ENCODE data around the gene IGF2R. TPM values are rescaled to one million over a fixed set of nuclear protein-coding genes. Genes with fewer than 3 reads are reported as not detected.

Gene IGF2R
- total and polyA plus RNA-seq, 2 donors (not counting 1 experiment from before 2014, with no cell fraction given), result 9.5 to 53.3 TPM

- no peak overlapping the region for H3K27ac ChIP-seq (ENCODE audit: low read length in 2 of 2)
- H3K79me2 ChIP-seq (ENCODE audit: control insufficient read depth, insufficient read depth, low read length), result no peaks in the 10 kb centered on the region
- ATAC-seq (ENCODE audit: low read depth), result no peak
- Mint-ChIP-seq H3K27me3 (no peaks in the 10 kb centered on the region), H3K4me3 (no peak overlapping the region), H3K4me1 (no peaks in the 10 kb centered on the region), H3K9me3 (ENCODE audit: insufficient read depth) (peaks cover 3% of the 10 kb centered on the region), H3K27ac (no peak overlapping the region)
- H3K4me2 ChIP-seq (replicated peaks; ENCODE audit: low read depth, low read length, poor library complexity, severe bottlenecking), result no peak overlapping the region
- H3K4me1 ChIP-seq (ENCODE audit: control insufficient read depth in 2 of 2, insufficient read depth in 2 of 2, low read length in 2 of 2), result no peaks in the 10 kb centered on the region
- no peak overlapping the region for H2AFZ ChIP-seq (ENCODE audit: insufficient read depth, low read depth, low read length, poor library complexity, severe bottlenecking)
- no peaks in the 10 kb centered on the region for H3K36me3 ChIP-seq (replicated peaks in 1 of 2; ENCODE audit: control extremely low read depth in 1 of 2, control insufficient read depth in 1 of 2, extremely low read depth in 1 of 2, insufficient read depth in 2 of 2, low read length in 1 of 2)
- H3K9me3 ChIP-seq (ENCODE audit: control extremely low read depth in 1 of 3, control insufficient read depth in 2 of 3, insufficient read depth in 1 of 3, low read length in 2 of 3), result peaks cover 0 to 24% (median 7%) of the 10 kb centered on the region in 3 donors
- intact Hi-C loops (cut with micrococcal nuclease), result no loop called here
- CTCF ChIA-PET, result no interaction called here
- 90% methylated on average over 3 of the region's 3 CpGs for WGBS (ENCODE audit: insufficient coverage)
- H3K4me3 ChIP-seq (ENCODE audit: control extremely low read depth in 1 of 5, extremely low read depth in 1 of 5, insufficient read depth in 1 of 5, low read depth in 2 of 5, low read length in 4 of 5), result no peak overlapping the region
- no peaks in the 10 kb centered on the region for H3K27me3 ChIP-seq (replicated peaks in 1 of 4; ENCODE audit: control extremely low read depth in 1 of 4, control insufficient read depth in 3 of 4, insufficient read depth in 4 of 4, low read length in 3 of 4)
- TF ChIP-seq CTCF (IDR thresholded peaks at IDR 0.05), result no peak
- no peak for TF ChIP-seq EZH2 (IDR thresholded peaks at IDR 0.05; ENCODE audit: borderline replicate concordance, insufficient read depth, low read depth, low read length, poor library complexity, severe bottlenecking)
- POLR2A ChIA-PET, result no interaction called here
- H4K20me1 ChIP-seq (ENCODE audit: control insufficient read depth, insufficient read depth, low read length, poor library complexity, severe bottlenecking), result no peaks in the 10 kb centered on the region
- H3K9ac ChIP-seq (ENCODE audit: low read length), result no peak overlapping the region
- DNase-seq, result no peak
These were observed 146.5 kb downstream of the IGF2R start for GRCh38 chr6:160115421-160115820.

- TF ChIP-seq CTCF (IDR thresholded peaks at IDR 0.05) (no peak), EZH2 (IDR thresholded peaks at IDR 0.05; ENCODE audit: borderline replicate concordance, insufficient read depth, low read depth, low read length, poor library complexity, severe bottlenecking) (no peak)
- Histone ChIP-seq H3K4me3 (ENCODE audit: control extremely low read depth in 1 of 5, extremely low read depth in 1 of 5, insufficient read depth in 1 of 5, low read depth in 2 of 5, low read length in 4 of 5) (no peak overlapping the region), H3K36me3 (replicated peaks in 1 of 2; ENCODE audit: control extremely low read depth in 1 of 2, control insufficient read depth in 1 of 2, extremely low read depth in 1 of 2, insufficient read depth in 2 of 2, low read length in 1 of 2) (no peaks in the 10 kb centered on the region), H4K20me1 (ENCODE audit: control insufficient read depth, insufficient read depth, low read length, poor library complexity, severe bottlenecking) (no peaks in the 10 kb centered on the region), H3K27ac (ENCODE audit: low read length in 2 of 2) (no peak overlapping the region), H3K4me2 (replicated peaks; ENCODE audit: low read depth, low read length, poor library complexity, severe bottlenecking) (no peak overlapping the region), H3K27me3 (replicated peaks in 1 of 4; ENCODE audit: control extremely low read depth in 1 of 4, control insufficient read depth in 3 of 4, insufficient read depth in 4 of 4, low read length in 3 of 4) (no peaks in the 10 kb centered on the region), H3K9ac (ENCODE audit: low read length) (no peak overlapping the region), H3K4me1 (ENCODE audit: control insufficient read depth in 2 of 2, insufficient read depth in 2 of 2, low read length in 2 of 2) (no peaks in the 10 kb centered on the region), H3K9me3 (ENCODE audit: control extremely low read depth in 1 of 3, control insufficient read depth in 2 of 3, insufficient read depth in 1 of 3, low read length in 2 of 3) (peaks cover 0 to 24% (median 7%) of the 10 kb centered on the region in 3 donors), H3K79me2 (ENCODE audit: control insufficient read depth, insufficient read depth, low read length) (no peaks in the 10 kb centered on the region), H2AFZ (ENCODE audit: insufficient read depth, low read depth, low read length, poor library complexity, severe bottlenecking) (no peak overlapping the region)
- no peak for ATAC-seq (ENCODE audit: low read depth)
- intact Hi-C loops (cut with micrococcal nuclease), result no loop called here
- no peak overlapping the region for H3K4me3 Mint-ChIP-seq
- peaks cover 3% of the 10 kb centered on the region for H3K9me3 Mint-ChIP-seq (ENCODE audit: insufficient read depth)
- 83% methylated on average over 2 of the region's 2 CpGs for WGBS (ENCODE audit: insufficient coverage)
- DNase-seq, result no peak
- no peak overlapping the region for H3K27ac Mint-ChIP-seq
- POLR2A ChIA-PET, result no interaction called here
- no peaks in the 10 kb centered on the region for H3K4me1 Mint-ChIP-seq
- CTCF ChIA-PET, result no interaction called here
- H3K27me3 Mint-ChIP-seq, result no peaks in the 10 kb centered on the region
These were observed 147.5 kb downstream of the IGF2R start for GRCh38 chr6:160116411-160116810.
